Measurements from ENCODE around the gene TM9SF1. TPM values are rescaled to one million over a fixed set of nuclear protein-coding genes. Genes with fewer than 3 reads are reported as not detected.

Gene TM9SF1
- total and polyA plus RNA-seq, 2 of the 13 experiments (the other 11 are each of a cell fraction or from before 2014, with no cell fraction given) = 83.2 to 110 TPM

DNA sequence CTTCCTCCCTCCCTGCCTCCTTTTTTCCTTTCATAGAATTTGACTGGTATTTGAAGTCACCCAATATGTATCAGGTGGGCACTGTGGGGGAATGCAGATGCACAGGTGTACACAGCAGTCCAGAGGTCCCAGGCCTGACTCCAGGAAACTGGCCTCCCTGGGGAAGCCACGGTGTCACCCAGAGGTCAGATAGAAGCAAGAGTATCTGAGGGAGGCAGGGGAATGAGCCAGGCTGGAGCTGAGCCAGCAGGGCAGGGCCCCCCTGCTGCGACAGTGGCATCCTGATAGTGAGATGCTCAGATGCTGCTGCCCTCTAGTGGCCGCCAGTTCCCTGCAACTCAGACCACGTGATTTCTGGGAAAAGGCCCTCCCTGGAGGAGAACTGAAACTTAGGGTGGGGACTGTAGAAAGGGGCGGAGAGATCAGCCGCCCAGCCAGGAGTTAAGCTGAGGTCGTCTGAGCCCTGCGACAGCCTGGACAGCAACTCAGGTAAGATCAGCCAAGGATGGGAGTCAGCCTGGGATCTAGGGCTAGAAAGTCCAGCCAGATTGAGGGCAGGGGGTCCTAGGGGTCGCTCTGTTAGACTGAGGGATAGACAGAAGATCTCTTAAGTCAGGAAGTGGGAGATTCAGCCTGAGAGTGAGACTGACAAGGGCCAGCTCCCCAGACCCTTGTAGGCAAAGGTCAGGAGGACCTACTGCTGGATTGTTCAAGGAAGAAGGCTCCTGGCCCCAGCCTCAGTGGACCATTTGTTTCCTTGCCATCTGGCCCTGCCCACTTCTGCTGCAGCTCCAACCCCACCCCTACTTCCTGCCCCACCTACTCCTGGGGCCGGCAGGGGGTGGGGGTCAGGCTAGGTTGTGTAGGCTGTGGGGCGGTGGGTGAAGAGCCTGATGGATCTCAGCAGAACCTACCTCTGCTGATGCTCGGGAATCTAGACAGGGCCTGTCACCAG is 34.1 kb downstream of the TM9SF1 start, which contains the start of gene IRF9 (continued):
- TF ChIP-seq ZNF253 (CRISPR knock-in tag; IDR thresholded peaks at IDR 0.05; ENCODE audit: borderline replicate concordance) = peak; percentile 98; the same call in 1 of the 2 replicates
- peak; percentile 76 for TF ChIP-seq ZNF143 (CRISPR knock-in tag; IDR thresholded peaks at IDR 0.05)
- TF ChIP-seq, protein P1, sequence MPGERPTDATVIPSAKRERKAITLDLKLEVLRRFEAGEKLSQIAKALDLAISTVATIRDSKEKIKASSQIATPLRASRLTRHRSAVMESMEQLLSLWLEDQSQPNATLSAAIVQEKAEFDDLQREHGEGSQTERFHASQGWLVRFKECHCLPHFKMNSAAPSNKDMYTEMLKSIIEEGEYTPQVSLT (CRISPR knock-in tag; IDR thresholded peaks at IDR 0.05; ENCODE audit: borderline replicate concordance, low read depth) = no peak; the same call in 1 of the 2 replicates
- TF ChIP-seq ZZZ3 (CRISPR knock-in tag; IDR thresholded peaks at IDR 0.05; ENCODE audit: borderline replicate concordance) = no peak; the same call in 1 of the 2 replicates
- TF ChIP-seq, protein P2, sequence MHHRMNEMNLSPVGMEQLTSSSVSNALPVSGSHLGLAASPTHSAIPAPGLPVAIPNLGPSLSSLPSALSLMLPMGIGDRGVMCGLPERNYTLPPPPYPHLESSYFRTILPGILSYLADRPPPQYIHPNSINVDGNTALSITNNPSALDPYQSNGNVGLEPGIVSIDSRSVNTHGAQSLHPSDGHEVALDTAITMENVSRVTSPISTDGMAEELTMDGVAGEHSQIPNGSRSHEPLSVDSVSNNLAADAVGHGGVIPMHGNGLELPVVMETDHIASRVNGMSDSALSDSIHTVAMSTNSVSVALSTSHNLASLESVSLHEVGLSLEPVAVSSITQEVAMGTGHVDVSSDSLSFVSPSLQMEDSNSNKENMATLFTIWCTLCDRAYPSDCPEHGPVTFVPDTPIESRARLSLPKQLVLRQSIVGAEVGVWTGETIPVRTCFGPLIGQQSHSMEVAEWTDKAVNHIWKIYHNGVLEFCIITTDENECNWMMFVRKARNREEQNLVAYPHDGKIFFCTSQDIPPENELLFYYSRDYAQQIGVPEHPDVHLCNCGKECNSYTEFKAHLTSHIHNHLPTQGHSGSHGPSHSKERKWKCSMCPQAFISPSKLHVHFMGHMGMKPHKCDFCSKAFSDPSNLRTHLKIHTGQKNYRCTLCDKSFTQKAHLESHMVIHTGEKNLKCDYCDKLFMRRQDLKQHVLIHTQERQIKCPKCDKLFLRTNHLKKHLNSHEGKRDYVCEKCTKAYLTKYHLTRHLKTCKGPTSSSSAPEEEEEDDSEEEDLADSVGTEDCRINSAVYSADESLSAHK (CRISPR knock-in tag; IDR thresholded peaks at IDR 0.05; ENCODE audit: borderline replicate concordance) = peak; percentile 53; the same call in 1 of the 2 replicates
- TF ChIP-seq ZNF773 (CRISPR knock-in tag; IDR thresholded peaks at IDR 0.05; ENCODE audit: borderline replicate concordance) = no peak
- no peak for TF ChIP-seq ATF1 (CRISPR knock-in tag; IDR thresholded peaks at IDR 0.05)
- TF ChIP-seq KDM5B (CRISPR knock-in tag; IDR thresholded peaks at IDR 0.05; ENCODE audit: borderline replicate concordance) = peak; percentile 97
- TF ChIP-seq, protein P3, sequence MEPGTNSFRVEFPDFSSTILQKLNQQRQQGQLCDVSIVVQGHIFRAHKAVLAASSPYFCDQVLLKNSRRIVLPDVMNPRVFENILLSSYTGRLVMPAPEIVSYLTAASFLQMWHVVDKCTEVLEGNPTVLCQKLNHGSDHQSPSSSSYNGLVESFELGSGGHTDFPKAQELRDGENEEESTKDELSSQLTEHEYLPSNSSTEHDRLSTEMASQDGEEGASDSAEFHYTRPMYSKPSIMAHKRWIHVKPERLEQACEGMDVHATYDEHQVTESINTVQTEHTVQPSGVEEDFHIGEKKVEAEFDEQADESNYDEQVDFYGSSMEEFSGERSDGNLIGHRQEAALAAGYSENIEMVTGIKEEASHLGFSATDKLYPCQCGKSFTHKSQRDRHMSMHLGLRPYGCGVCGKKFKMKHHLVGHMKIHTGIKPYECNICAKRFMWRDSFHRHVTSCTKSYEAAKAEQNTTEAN (CRISPR knock-in tag; conservative IDR thresholded peaks at IDR 0.05) = no peak; the same call in 1 of the 2 replicates
- no peak; the same call in 1 of the 2 replicates for TF ChIP-seq THYN1 (CRISPR knock-in tag; IDR thresholded peaks at IDR 0.05; ENCODE audit: borderline replicate concordance, low read depth)
- TF ChIP-seq ZNF431 (CRISPR knock-in tag; IDR thresholded peaks at IDR 0.05; ENCODE audit: borderline replicate concordance, low read depth) = peak; percentile 92; the same call in 1 of the 2 replicates
- TF ChIP-seq, protein P4, sequence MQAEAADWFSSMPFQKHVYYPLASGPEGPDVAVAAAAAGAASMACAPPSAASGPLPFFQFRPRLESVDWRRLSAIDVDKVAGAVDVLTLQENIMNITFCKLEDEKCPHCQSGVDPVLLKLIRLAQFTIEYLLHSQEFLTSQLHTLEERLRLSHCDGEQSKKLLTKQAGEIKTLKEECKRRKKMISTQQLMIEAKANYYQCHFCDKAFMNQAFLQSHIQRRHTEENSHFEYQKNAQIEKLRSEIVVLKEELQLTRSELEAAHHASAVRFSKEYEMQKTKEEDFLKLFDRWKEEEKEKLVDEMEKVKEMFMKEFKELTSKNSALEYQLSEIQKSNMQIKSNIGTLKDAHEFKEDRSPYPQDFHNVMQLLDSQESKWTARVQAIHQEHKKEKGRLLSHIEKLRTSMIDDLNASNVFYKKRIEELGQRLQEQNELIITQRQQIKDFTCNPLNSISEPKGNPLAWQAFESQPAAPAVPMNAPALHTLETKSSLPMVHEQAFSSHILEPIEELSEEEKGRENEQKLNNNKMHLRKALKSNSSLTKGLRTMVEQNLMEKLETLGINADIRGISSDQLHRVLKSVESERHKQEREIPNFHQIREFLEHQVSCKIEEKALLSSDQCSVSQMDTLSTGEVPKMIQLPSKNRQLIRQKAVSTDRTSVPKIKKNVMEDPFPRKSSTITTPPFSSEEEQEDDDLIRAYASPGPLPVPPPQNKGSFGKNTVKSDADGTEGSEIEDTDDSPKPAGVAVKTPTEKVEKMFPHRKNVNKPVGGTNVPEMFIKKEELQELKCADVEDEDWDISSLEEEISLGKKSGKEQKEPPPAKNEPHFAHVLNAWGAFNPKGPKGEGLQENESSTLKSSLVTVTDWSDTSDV (CRISPR knock-in tag; IDR thresholded peaks at IDR 0.05) = no peak; the same call in 1 of the 2 replicates
- peak; percentile 58 for TF ChIP-seq ZNF263 (CRISPR knock-in tag; IDR thresholded peaks at IDR 0.05)
- TF ChIP-seq RARG (CRISPR knock-in tag; IDR thresholded peaks at IDR 0.05; ENCODE audit: low read depth) = no peak
- peak; percentile 96 for TF ChIP-seq ZNF256 (CRISPR knock-in tag; conservative IDR thresholded peaks at IDR 0.05)
- TF ChIP-seq SRY (CRISPR knock-in tag; IDR thresholded peaks at IDR 0.05) = peak; percentile 95
- TF ChIP-seq, protein P5, sequence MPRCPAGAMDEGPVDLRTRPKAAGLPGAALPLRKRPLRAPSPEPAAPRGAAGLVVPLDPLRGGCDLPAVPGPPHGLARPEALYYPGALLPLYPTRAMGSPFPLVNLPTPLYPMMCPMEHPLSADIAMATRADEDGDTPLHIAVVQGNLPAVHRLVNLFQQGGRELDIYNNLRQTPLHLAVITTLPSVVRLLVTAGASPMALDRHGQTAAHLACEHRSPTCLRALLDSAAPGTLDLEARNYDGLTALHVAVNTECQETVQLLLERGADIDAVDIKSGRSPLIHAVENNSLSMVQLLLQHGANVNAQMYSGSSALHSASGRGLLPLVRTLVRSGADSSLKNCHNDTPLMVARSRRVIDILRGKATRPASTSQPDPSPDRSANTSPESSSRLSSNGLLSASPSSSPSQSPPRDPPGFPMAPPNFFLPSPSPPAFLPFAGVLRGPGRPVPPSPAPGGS (CRISPR knock-in tag; IDR thresholded peaks at IDR 0.05) = peak; percentile 98
- no peak for TF ChIP-seq ZNF549 (CRISPR knock-in tag; IDR thresholded peaks at IDR 0.05)
- peak; percentile 70; the same call in 1 of the 2 replicates for TF ChIP-seq ZNF12 (CRISPR knock-in tag; IDR thresholded peaks at IDR 0.05)
